HG02852 (cell line): ENCODE results near the gene LLPH.
"Not testable (repeated sequence)": the region's sequence is repeated elsewhere in the genome, so short reads cannot be mapped to it uniquely, and the experiment has no call there.

ENCODE experiments used
- ATAC-seq: cut with Tn5 transposase; IDR thresholded peaks from one replicate; pipeline ENCODE4 v1.9.1; 2021; ENCODE audit warnings: mild to moderate bottlenecking, moderate library complexity; ENCODE audit not compliant: unreplicated experiment

Gene LLPH

DNA sequence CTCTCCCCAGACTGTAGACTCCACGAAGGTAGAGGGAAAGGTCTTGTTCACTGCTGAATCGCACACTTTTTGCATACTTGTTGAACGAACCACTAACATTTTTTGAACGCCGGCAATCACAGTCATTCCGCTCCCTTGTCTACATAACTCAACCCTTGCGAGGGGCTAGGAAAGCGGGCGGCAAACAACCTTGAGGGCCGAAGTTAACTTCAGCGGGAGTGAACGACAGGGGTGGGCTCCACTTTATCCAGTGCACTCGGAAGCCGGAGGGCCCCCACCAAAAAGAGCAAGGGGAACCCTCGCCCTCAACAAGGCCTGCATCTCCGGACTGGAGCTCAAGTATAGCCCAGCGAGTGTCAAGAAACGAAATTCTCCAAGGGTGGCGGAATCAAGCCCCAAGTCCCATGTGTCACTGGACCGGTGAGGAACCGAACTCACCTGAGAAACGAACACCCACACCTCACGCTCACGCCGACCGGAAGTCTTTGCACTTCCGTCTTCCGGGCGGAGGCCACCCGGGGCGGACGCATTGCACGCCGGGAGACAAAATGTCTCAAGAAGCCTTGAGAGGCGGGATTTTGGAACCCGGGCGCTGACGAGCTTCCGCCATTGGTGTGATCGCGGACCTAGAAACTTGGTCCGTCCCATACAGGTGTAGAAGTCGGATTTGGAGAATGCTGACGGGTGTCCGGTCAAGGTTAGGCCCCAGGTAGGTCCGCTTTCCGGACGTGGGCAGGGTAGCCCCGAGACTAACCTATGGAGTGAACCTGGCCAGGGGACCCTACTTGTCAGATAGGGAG lies at the start of gene LLPH:
TSS of gene LLPH (minus strand) at position 484 of the 800 bp plus-strand sequence. CDS start 1,644 bp downstream, outside the sequence.
- peak; percentile 97 for ATAC-seq

DNA sequence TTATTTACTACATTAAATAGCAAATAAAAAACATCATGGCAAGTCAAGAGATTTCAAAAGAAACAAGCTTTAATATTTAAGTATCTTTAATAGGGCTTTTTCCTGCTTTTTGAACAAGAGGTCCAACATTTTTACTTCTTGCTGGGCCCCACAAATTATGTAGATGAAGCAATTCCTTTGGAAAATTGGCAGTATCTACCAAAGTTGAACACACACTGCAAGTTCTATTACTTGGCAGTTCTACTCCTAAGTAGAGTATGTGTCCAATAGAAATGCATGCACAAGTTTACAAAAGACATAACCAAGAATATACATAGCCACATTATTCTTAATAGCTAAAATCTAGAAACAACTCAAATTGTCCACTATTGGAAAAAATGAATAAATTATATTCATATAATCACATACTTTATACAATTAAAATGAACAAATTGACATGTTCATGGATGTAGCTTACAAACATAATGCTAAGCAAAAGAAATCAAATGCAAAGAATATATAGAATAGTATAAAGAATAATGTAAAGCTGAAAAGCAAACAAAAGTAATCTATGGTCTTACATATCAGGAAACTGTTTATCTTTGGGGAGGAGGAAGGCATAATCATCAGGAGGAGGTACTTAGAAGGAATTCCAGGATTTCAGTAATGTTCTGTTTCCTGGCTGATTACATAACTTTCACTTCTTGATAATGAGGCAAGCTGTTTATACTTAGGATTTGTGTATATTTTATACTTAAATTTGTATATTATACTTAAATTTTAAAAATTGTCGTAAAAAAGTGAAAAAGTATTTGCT lies 45.8 kb upstream of the LLPH start:
- no peak for ATAC-seq

DNA sequence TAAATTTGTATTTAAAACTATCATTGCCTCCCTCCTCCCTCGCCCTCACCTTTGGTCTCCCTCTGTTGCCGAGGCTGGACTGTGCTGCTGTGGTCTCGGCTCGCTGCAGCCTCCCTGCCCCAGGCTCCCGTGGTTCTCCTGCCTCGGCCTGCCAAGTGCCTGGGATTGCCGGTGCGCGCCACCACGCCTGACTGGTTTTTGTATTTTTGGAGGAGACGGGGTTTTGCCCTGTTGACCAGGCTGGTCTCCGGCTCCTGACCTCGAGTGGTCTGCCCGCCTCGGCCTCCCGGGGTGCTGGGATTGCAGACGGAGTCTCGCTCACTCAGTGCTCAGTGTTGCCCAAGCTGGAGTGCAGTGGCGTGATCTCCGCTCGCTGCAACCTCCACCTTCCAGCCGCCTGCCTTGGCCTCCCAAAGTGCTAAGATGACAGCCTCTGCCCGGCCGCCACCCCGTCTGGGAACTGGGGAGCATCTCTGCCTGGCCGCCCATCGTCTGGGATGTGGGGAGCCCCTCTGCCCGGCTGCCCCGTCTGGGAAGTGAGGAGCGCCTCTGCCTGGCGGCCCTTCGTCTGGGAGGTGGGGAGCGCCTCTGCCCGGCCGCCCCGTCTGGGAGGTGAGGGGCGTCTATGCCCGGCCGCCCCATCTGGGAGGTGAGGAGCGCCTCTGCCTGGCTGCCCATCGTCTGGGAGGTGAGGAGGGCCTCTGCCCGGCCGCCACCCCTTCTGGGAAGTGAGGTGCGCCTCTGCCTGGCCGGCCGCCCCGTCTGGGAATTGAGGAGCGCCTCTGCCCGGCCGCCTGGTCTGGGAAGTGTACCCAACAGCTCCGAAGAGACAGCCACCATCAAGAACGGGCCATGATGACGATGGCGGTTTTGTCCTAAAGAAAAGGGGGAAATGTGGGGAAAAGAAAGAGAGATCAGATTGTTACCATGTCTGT lies 44.1 kb upstream of the LLPH start:
- not testable (repeated sequence) for ATAC-seq

DNA sequence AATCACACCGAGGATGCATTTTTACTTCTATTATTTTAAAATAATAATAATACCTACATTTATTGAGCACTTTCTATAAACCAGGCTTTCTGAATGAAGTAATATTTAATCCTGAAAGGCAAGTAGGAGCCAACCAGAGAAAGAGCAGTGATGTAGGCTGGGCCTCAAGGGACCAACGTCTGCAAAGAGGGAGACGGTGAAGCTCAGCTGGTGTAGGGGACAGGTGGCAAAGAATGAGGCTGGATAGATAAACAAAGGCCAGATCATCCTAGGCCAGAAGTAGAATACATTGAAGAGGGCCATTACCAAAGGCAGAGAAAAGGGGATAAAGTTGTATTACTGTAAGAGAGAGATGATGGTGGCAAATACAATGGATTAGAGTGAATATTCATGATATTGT lies 40.1 kb upstream of the LLPH start:
- ATAC-seq, result no peak

DNA sequence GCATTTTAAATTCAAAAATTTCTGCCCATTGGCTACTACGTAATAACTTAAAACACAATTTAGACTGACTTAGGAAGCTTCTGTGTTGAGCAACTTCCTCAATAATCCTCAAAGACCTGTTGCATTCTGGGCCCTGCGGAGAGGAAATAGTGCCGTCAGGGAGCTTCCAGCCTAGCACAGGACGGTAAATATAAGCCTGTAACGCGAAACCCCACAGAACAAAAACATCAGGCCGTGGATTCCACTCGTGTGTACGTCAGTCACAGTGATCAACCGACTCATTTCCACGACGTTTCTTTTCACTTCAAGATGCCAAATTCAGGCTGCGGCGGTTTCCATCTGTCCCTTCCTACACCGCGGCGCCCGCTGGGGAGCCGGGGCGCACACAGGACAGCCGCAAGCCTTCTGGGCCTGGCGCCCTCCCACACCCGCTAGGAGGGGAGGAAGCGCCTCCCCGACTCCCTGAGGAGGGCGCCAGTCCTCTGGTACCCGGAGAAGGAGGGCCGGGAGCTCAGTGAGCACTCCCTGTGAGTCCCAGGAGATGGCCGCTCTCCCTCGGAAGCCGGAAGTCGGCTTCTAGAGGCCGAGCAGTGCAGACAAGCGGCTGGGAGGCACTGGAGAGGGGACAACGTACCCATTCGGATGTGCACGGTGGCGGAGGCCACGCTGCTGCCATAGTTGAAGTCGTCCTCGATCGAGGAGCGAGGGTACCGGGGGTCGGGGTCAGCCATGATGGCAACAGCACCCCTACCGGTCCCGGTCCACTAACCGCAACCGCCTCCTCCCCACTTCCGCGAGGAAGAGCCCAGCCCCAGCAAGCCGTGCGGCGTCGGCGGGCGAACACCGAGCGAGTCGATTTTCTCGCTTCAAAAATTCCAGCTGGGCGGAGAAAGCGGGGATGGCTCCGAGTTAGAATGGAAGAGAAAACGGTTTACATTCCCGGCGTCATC lies 38.9 kb upstream of the LLPH start, which contains the start of gene TMBIM4:
TSS of gene TMBIM4 (minus strand) at position 776 of the 950 bp plus-strand sequence. CDS start at position 731, 45 bp downstream.
- ATAC-seq, result peak; percentile 83

DNA sequence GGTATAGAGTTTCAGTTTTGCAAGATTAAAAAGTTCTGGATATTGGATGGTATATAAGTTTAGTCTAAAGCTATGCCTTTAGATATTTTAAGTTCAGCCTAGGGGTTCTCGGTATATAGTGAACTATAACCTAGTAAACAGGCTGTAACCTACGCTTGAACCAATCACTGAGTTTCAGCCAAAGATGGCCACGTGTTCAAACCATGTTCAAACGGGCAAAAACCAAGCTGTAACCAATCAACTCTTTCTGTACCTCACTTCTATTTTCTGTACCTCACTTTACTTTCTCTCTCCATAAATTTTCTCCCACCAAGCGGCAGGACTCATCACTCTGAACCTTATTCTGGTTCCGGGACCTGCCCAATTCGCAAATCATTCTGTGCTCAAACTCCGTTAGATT lies 37.9 kb upstream of the LLPH start:
- ATAC-seq, result no peak

DNA sequence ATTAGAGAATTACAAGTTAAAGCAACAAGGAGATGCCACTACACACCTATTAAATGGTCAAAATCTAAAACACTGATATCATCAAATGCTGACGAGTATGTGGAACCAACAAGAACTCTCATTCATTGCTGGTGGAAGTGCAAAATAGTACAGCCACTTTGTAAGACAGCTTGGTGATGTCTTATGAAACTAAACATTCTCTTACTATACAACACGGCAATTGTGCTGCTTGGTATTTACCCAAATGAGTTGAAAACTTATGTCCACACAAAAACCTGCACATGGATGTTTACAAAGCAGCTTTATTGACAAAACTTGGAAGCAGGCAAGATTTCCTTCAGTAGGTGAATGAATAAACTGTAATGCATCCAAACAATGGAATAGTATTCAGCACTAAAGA lies 36.0 kb upstream of the LLPH start:
- ATAC-seq, result no peak

DNA sequence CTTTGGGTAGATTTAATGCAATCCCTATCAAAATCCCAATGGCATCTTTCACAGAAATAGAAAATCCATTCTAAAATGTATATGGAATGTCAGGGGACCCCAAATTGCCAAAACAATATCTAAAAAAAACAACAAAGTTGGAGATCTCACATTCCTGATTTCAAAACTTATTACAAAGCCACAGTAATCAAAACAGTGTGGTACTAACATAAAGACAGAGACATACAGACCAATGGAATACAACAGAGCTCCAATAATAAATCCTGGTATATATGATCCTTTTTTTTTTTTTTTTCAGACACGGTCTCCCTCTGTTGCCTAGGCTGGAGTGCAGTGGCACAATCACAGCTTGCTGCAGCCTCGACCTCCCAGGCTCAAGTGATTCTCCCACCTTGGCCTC lies 34.6 kb upstream of the LLPH start:
- ATAC-seq, result no peak

DNA sequence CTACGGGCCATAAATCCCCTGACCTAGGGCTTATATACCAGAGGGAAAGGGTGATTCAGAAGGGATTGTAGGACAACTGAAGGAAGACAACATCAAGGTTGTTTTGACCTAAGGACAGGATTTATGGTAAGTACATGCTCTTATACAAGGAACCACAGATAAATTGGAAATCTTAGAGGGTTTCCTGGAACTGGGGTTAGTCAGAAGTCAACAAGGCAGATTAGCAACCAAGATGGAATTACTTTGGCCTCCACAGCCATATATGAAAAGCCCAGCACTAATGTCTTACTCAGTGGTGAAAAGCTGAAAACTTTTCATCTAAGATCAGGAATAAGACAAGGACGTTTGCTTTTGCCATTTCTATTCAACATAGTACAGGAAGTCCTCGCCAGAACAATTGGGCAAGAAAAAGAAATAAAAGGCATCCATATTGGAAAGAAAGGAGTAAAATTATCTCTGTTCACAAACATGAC lies 33.8 kb upstream of the LLPH start:
- ATAC-seq, result no peak

DNA sequence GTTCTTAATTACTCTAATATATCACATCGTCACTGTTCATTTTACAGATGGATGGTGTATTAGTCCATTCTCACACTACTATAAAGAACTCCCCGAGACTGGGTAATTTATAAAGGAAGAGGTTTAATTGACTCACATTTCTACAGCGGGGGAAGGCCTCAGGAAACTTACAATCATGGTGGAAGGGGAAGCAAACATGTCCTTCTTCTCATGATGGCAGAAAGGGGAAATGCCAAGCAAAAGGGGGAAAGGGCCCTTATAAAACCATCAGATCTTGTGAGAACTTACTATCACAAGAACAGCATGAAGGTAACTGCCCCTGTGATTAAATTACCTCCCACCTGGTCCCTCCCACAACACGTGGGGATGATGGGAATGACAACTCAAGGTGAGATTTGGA lies 32.7 kb upstream of the LLPH start:
- ATAC-seq, result no peak

DNA sequence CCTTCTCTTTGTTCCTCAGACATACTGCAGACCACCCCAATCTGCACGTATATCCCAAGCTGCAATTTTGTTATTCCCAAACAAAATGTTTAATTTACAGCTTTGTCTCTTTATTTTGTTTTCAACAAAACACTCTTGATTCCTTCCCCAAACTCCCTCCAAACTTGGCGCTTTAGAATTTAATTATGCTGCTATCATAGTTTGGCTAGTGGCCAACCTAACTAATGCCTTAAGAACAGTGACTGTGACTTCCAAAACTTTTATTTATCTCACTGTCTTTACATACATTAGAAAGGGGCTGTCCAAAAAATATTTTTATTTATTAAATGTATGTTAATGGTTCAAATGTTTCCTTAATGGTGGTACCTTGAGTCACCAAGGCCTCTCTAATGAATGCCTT lies 32.2 kb upstream of the LLPH start:
- no peak for ATAC-seq

DNA sequence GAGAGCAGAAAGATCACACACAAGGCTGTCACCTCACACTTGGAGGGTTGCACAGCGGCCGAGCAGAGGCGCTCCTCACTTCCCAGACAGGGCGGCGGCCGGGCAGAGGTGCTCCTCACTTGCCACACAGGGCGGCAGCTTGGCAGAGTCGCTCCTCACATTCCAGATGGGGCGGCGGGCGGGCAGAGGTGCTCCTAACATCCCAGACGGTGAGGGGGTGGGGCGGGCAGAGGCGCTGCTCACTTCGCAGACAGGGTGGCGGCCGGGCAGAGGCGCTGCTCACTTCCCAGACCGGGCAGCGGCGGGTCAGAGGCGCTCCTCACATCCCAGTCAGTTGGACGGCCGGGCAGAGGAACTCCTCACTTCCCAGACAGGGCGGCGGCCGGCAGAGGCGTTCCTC lies 30.2 kb upstream of the LLPH start:
- no peak for ATAC-seq

DNA sequence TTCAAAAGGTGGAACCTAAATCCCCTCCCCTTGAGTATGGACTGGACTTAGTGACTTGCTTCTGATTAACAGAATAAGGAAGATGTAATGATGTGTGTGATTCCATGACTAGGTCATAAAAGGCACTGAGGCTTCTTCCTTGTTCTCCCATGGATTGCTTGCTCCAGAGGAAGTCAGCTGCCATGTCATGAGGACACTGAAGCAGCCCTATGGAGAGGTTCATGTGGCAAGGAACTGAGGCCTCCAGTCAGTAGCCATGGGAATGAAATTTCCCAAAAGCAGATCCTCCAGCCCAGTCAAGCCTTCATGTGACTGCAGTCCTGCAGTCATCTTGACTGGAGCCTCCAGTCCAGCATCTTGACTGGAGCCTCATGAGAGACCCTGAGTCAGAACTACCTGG lies 28.6 kb upstream of the LLPH start:
- ATAC-seq, result no peak

DNA sequence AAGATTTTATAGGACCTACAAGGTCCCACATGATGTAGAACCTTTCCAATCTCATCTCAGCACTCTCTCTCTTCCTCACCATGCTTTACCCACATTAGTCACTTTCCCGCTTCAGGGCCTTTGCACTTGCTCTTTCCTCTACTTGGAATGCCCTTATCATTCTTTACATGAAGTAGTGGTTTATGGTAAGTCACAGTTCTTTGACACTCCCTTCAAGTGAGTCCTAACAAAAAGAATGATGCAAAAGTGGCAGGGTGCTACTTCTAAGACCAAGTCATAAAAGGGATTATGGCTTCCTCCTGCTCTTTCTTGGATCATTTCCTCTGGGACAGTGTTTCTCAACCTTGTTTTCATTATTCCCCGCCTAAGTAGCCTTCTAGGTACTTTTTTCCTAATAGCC lies 26.1 kb upstream of the LLPH start:
- ATAC-seq, result no peak

DNA sequence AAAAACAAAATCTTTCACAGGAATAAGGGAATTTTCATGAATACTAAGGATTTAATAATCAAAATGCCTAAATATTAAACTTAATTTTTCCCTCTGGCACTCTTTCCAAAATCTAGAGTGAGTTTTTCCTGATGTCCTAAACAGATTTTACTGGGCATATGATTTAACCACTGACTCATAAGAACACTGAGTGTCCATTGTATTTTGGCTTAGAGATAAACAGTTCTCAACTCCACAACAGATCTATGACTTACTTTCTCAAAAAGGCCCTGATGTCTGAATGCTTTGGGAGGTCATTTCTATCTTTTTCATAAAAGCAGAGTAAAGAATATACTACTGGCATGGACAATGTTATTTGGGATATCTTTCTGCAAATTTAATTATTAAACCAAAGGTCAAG lies 24.2 kb upstream of the LLPH start:
- no peak for ATAC-seq

DNA sequence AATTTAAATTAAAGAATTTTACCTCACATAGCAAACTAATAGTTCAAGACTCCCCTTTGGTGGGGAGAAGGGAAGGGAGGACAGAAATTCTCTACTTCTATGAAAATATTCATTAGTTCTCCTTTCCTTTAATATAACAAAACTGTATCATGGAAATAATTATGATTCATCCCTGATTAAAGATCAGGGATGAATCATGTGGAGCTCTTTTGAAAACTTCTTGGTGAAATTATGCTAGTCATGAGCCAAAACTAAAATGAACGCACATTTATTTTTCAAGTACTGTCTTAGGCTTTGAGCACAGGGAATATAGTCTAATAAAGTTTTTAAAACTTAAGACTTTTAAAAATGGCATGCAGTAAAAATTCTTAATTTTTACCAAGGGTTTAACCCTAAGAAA lies 22.2 kb upstream of the LLPH start:
- ATAC-seq, result no peak

DNA sequence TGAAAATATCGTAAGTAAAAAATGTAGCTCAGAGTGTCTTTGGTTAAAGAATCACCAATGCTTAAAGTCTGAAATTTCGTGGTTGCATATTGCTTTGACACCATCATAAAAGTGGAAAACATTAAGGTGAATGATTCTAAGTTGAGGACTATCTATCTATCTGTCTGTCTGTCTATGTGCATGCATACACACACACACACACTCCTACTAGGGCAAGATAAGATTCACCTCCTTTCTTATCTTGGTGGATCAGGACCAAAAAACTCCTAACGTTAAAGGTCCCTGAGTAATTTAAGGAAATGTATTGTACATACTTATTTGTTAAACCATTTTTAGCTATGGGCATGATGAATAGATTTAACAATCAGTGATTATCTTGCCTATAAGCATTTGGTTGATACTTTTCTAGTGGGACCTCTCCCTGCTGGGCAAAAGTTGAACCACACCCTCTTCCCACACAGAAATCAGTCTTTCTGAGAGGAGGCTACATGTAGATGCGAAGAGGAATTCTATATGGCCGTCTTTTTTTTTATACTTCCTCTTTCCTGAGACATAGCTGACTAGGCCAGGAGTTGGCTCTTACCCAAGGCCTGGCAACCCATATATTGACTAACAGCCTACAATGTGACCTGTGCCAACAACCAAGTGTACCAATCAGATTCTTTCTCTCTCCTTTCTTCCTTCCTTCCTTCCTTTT lies 19.3 kb upstream of the LLPH start:
- ATAC-seq, result no peak

DNA sequence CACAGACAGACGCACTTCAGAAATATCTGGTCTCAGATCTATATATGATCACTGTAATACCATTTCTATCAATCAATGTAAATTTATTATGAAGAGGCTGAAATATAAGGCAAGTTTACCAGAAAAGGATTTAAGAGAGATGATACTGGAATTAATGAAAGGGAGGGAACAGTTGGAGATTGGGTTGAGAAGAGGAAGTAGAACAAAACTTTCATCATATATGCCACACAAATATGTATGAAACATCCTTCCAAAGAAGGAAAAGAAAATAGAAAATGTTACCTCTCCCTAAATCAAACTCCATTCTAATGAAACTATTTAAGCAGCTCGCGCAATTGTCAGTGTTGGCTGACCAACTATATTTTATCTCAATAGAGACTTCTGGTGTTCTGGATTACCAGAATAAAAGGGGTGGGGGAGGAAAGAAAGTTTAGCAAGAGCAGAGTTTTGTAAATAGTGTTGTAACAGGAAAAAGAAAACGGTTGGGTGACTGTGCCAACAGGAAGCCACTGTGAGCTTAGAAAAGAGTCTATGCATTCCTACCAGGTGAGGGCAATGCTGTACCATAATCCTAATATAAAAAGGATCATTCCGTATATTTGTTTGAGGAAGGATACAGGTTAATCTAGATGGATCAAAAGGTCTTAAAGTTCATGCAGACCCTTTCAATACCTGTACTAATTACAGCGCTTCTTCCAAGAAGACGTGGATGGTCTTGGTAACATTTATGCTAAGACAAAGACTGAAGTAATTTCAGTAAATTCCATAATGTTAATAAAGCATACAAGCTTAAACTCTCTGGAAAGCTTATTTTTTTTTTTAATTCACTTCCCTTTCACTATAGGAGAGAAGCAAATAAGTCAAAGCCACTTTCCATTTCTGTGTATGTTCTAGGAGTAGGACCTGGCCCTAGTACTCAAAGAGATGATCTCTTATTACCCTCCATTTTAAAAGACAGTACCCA lies 14.5 kb upstream of the LLPH start:
- ATAC-seq, result no peak
